Neural cell (in vitro differentiated cells): ENCODE measurements around the gene CAPN15.

ENCODE experiments used
- CTCF ChIP-seq: fragments of 450-650 bp; IDR thresholded peaks from 2 replicates; pipeline ENCODE4 v1.5.1; 2014; ENCODE audit warnings: antibody characterized with exemption, mild to moderate bottlenecking, moderate library complexity; ENCODE audit not compliant: poor library complexity, severe bottlenecking
- TAF1 ChIP-seq: IDR thresholded peaks from 2 replicates; pipeline ENCODE4 v1.6.1; 2012; ENCODE audit warnings: low read depth

GRCh38 chr16:524274-525040, 3.1 kb upstream of the CAPN15 start:
- TF ChIP-seq CTCF (no peak), TAF1 (no peak)
